ENCODE data around the gene WAPL. TPM values are rescaled to one million over a fixed set of nuclear protein-coding genes. Genes with fewer than 3 reads are reported as not detected.

Gene WAPL
- polyA plus RNA-seq, 1 of the 3 experiments (the other 2 are of a cell fraction): 8.7 TPM

DNA sequence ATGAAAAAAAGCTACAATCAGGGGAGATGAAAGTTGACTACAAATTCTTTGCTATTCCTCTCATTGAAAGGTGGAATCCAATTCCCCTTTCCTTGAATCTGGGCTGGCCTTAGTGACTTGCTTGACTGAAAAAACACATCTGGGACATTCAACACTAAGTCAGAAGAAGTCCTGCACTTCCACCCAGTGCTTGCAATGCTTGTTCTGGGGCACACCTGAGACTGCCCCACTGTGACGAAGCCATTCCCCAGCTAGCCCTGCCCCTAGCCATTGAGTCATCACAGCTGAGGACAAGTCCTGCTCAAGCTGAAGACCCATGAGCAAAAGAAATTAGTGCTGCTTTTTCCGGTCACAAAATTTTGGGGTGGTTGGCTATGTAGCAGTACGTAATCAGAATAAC, 135.8 kb downstream of the WAPL start (continued):
- TF ChIP-seq, protein P1, sequence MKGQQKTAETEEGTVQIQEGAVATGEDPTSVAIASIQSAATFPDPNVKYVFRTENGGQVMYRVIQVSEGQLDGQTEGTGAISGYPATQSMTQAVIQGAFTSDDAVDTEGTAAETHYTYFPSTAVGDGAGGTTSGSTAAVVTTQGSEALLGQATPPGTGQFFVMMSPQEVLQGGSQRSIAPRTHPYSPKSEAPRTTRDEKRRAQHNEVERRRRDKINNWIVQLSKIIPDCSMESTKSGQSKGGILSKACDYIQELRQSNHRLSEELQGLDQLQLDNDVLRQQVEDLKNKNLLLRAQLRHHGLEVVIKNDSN (IDR thresholded peaks at IDR 0.05; ENCODE audit: borderline replicate concordance, low read depth): no peak
- TF ChIP-seq ZBTB33 (IDR thresholded peaks at IDR 0.05; ENCODE audit: borderline replicate concordance, low read depth): no peak
- TF ChIP-seq TCF12 (IDR thresholded peaks at IDR 0.05): no peak
- TF ChIP-seq FOXM1 (IDR thresholded peaks at IDR 0.05; ENCODE audit: low read depth): no peak
- TF ChIP-seq RXRA (IDR thresholded peaks at IDR 0.05; ENCODE audit: borderline replicate concordance, low read depth): no peak
- no peak for TF ChIP-seq FOSL2 (IDR thresholded peaks at IDR 0.05; ENCODE audit: borderline replicate concordance, low read depth)
- no peak for TF ChIP-seq ELF1 (IDR thresholded peaks at IDR 0.05)
- TF ChIP-seq JUND (IDR thresholded peaks at IDR 0.05): no peak

Small RNA genes within 50 kb of the gene (small RNA-seq; reads per million reads assigned to genes)
- 0 reads per million in 7 experiments for gene RNU6-780P

Other genes starting within 250 kb of the WAPL start
- gene GRID1, start 155.0 kb downstream of the WAPL start, polyA plus RNA-seq (2012; rRNA removed): 0.13 and 0.24 TPM in 2 replicates
- gene OPN4, start 132.8 kb upstream of the WAPL start, polyA plus RNA-seq (2012; rRNA removed): 0.03 TPM in 1 of 2 replicates, not detected in the other
- gene LDB3, start 146.7 kb upstream of the WAPL start, polyA plus RNA-seq (2012; rRNA removed): 0.48 and 0.73 TPM in 2 replicates
- gene BMPR1A, start 234.8 kb upstream of the WAPL start, polyA plus RNA-seq (2012; rRNA removed): 12.7 and 20.1 TPM in 2 replicates